H7 (cell line): ENCODE data around the gene CNTNAP2. TPM values are rescaled to one million over a fixed set of nuclear protein-coding genes. Genes with fewer than 3 reads are reported as not detected.

Experiments
- DNase-seq: peaks from one replicate; pipeline ENCODE4 v3.0.0; 2012
- H3K27me3 ChIP-seq: 2 replicates; pipeline ENCODE4 v1.6.0; 2011; ENCODE audit warnings: mild to moderate bottlenecking, low read length; ENCODE audit not compliant: control insufficient read depth, insufficient read depth
- H3K36me3 ChIP-seq: replicated peaks from 2 replicates; pipeline ENCODE4 v1.5.1; 2011; ENCODE audit warnings: low read length; ENCODE audit not compliant: control insufficient read depth, insufficient read depth
- H3K4me3 ChIP-seq: 2 replicates; pipeline ENCODE4 v1.5.1; 2011; ENCODE audit warnings: low read depth, mild to moderate bottlenecking, control low read depth, low read length, moderate library complexity; ENCODE audit not compliant: insufficient read depth
- total RNA-seq: library from RNA; depleted of rRNA; stranded (reverse); fragments of >200 nt; shearing (Covaris generic); gene quantifications from 2 replicates; pipeline ENCODE4 v1.2.3, GENCODE V29; 2014

CNTNAP2 gene
- total RNA-seq, 1 experiment from 2014 or later, result 109 TPM

- no peaks in the 10 kb centered on the region for H3K27me3 ChIP-seq
- DNase-seq, result peak; percentile 23
- H3K4me3 ChIP-seq, result no peak overlapping the region
- H3K36me3 ChIP-seq, result no peaks in the 10 kb centered on the region
Observed at GRCh38 chr7:147235645-147236382, 1119.2 kb downstream of the CNTNAP2 start.

GRCh38 chr7:147240468-147240867 lies 1123.9 kb downstream of the CNTNAP2 start:
- H3K36me3 ChIP-seq, result no peaks in the 10 kb centered on the region
- no peak for DNase-seq
- H3K4me3 ChIP-seq, result no peak overlapping the region
- H3K27me3 ChIP-seq, result no peaks in the 10 kb centered on the region

GRCh38 chr7:147245274-147245673 lies 1128.7 kb downstream of the CNTNAP2 start:
- Histone ChIP-seq H3K4me3 (no peak overlapping the region), H3K36me3 (no peaks in the 10 kb centered on the region), H3K27me3 (no peaks in the 10 kb centered on the region)
- DNase-seq, result peak; percentile 20

GRCh38 chr7:147249956-147250355 lies 1133.4 kb downstream of the CNTNAP2 start:
- Histone ChIP-seq H3K27me3 (no peaks in the 10 kb centered on the region), H3K4me3 (no peak overlapping the region), H3K36me3 (no peaks in the 10 kb centered on the region)
- no peak for DNase-seq

GRCh38 chr7:147251751-147252325 lies 1135.2 kb downstream of the CNTNAP2 start:
- no peaks in the 10 kb centered on the region for H3K27me3 ChIP-seq
- H3K4me3 ChIP-seq, result no peak overlapping the region

GRCh38 chr7:147261693-147262092 lies 1145.1 kb downstream of the CNTNAP2 start:
- DNase-seq, result no peak
- Histone ChIP-seq H3K4me3 (no peak overlapping the region), H3K27me3 (no peaks in the 10 kb centered on the region), H3K36me3 (no peaks in the 10 kb centered on the region)

More at GRCh38 chr7:147251751-147252325, 1135.2 kb downstream of the CNTNAP2 start:
- no peaks in the 10 kb centered on the region for H3K36me3 ChIP-seq
- DNase-seq, result no peak

GRCh38 chr7:147265528-147265927 lies 1148.9 kb downstream of the CNTNAP2 start:
- Histone ChIP-seq H3K36me3 (no peaks in the 10 kb centered on the region), H3K4me3 (no peak overlapping the region), H3K27me3 (no peaks in the 10 kb centered on the region)
- DNase-seq, result no peak

- no peak for DNase-seq
- H3K27me3 ChIP-seq, result no peaks in the 10 kb centered on the region
- H3K36me3 ChIP-seq, result no peaks in the 10 kb centered on the region
- no peak overlapping the region for H3K4me3 ChIP-seq
Observed at GRCh38 chr7:147276106-147276505, 1159.5 kb downstream of the CNTNAP2 start.

GRCh38 chr7:147276783-147277370 lies 1160.3 kb downstream of the CNTNAP2 start:
- DNase-seq, result no peak
- H3K27me3 ChIP-seq, result no peaks in the 10 kb centered on the region
- no peak overlapping the region for H3K4me3 ChIP-seq

GRCh38 chr7:147279514-147279913 lies 1162.9 kb downstream of the CNTNAP2 start:
- Histone ChIP-seq H3K36me3 (no peaks in the 10 kb centered on the region), H3K27me3 (no peaks in the 10 kb centered on the region), H3K4me3 (no peak overlapping the region)
- DNase-seq, result no peak

More at GRCh38 chr7:147276783-147277370, 1160.3 kb downstream of the CNTNAP2 start:
- no peaks in the 10 kb centered on the region for H3K36me3 ChIP-seq

- Histone ChIP-seq H3K27me3 (no peaks in the 10 kb centered on the region), H3K36me3 (no peaks in the 10 kb centered on the region), H3K4me3 (no peak overlapping the region)
- DNase-seq, result no peak
Observed at GRCh38 chr7:147279964-147280374, 1163.4 kb downstream of the CNTNAP2 start.

- H3K27me3 ChIP-seq, result no peaks in the 10 kb centered on the region
- H3K36me3 ChIP-seq, result no peaks in the 10 kb centered on the region
- DNase-seq, result no peak
- H3K4me3 ChIP-seq, result no peak overlapping the region
Observed at GRCh38 chr7:147282204-147282603, 1165.6 kb downstream of the CNTNAP2 start.

GRCh38 chr7:147296201-147296600 lies 1179.6 kb downstream of the CNTNAP2 start:
- H3K36me3 ChIP-seq, result no peaks in the 10 kb centered on the region
- no peaks in the 10 kb centered on the region for H3K27me3 ChIP-seq
- DNase-seq, result no peak
- no peak overlapping the region for H3K4me3 ChIP-seq

- Histone ChIP-seq H3K27me3 (no peaks in the 10 kb centered on the region), H3K36me3 (no peaks in the 10 kb centered on the region), H3K4me3 (no peak overlapping the region)
- no peak for DNase-seq
Observed at GRCh38 chr7:147296986-147297385, 1180.4 kb downstream of the CNTNAP2 start.

GRCh38 chr7:147298611-147299043 lies 1182.0 kb downstream of the CNTNAP2 start:
- no peaks in the 10 kb centered on the region for H3K36me3 ChIP-seq
- H3K4me3 ChIP-seq, result no peak overlapping the region
- no peaks in the 10 kb centered on the region for H3K27me3 ChIP-seq
- no peak for DNase-seq
